Subcutaneous abdominal adipose tissue (tissue), 5 donors: ENCODE results near the gene LRIG1.
"Not testable (repeated sequence)": the region's sequence is repeated elsewhere in the genome, so short reads cannot be mapped to it uniquely, and the experiment has no call there.

Source experiments
- H3K27ac ChIP-seq: one replicate; pipeline ENCODE4 v1.7.0; 2013; ENCODE audit warnings: low read depth, mild to moderate bottlenecking, inconsistent platforms, low read length, moderate library complexity
- H3K27me3 ChIP-seq, 5 donors: one replicate each; pipeline ENCODE4 v1.7.0; 2013; ENCODE audit warnings: low read length in 5 of 5, inconsistent platforms in 1 of 5; ENCODE audit not compliant: control insufficient read depth in 5 of 5, insufficient read depth in 4 of 5
- H3K36me3 ChIP-seq, 5 donors: one replicate each; pipeline ENCODE4 v1.7.0; 2013; ENCODE audit warnings: low read length in 5 of 5; ENCODE audit not compliant: control insufficient read depth in 5 of 5, insufficient read depth in 5 of 5
- H3K4me1 ChIP-seq, 5 donors: one replicate each; pipeline ENCODE4 v1.7.0; 2013; ENCODE audit warnings: low read length in 5 of 5, mild to moderate bottlenecking in 3 of 5, moderate library complexity in 1 of 5; ENCODE audit not compliant: control insufficient read depth in 5 of 5, insufficient read depth in 5 of 5
- H3K4me3 ChIP-seq, 5 donors: one replicate each; pipeline ENCODE4 v1.7.0; 2013; ENCODE audit warnings: low read length in 5 of 5, low read depth in 1 of 5
- H3K9ac ChIP-seq, 5 donors: one replicate each; pipeline ENCODE4 v1.7.0; 2013; ENCODE audit warnings: low read length in 5 of 5, mild to moderate bottlenecking in 4 of 5, moderate library complexity in 3 of 5
- H3K9me3 ChIP-seq, 5 donors: one replicate each; pipeline ENCODE4 v1.7.0; 2013; ENCODE audit warnings: low read length in 5 of 5; ENCODE audit not compliant: control insufficient read depth in 5 of 5
- donor health status: healthy.
- donor health status: healthy.
- donor health status: healthy.
- donor health status: healthy.
- donor health status: healthy.

Gene LRIG1

DNA sequence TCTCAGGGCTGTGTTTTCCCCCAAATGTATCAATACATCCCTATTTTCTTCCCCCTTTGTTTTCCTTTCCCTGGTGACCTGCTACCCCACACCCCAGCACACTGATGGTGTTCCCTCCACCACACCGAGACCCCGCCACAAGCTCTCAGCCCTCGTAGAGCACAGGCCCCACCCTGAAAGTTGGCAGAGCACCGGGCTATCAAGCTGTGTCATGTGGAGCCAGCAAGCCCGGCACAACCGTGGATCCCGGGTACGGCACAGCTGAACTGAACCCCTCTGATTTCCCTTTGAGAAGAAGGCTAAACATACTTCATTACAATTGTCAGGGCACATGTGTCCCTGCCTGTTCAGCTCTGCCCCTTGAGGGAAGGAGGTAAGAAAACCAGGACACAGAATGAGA lies 69.9 kb downstream of the LRIG1 start:
- Histone ChIP-seq H3K27ac (peak overlapping the region; percentile 70), H3K36me3 (peaks cover 0 to 3% (median 0%) of the 10 kb centered on the region in 5 donors), H3K9ac (no peak overlapping the region), H3K27me3 (no peaks in the 10 kb centered on the region), H3K4me1 (peaks cover 14 to 49% (median 33%) of the 10 kb centered on the region in 5 donors), H3K9me3 (no peaks in the 10 kb centered on the region), H3K4me3 (no peak overlapping the region)

DNA sequence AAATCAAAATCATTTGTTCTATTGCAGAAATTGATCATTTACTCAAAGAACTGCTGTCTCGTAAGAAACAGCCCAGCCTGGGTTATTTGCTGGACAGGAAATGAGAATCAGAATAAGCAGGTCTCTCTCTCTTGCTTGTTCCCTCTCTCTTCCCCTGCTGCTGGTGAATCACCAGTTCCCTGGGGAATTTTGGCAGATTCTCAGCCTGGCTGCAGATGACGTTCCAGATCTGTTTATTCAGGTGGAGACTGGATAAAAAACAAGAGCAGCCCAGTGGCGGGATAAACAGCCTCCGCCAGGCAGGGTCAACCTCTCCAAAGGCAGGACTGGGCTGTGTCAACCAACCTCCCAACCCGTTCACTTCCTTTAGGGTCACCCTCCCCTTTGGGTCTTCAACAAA lies 72.1 kb downstream of the LRIG1 start:
- Histone ChIP-seq H3K4me1 (peaks cover 14 to 58% (median 41%) of the 10 kb centered on the region in 5 donors), H3K4me3 (no peak overlapping the region), H3K9ac (no peak overlapping the region), H3K27me3 (no peaks in the 10 kb centered on the region), H3K36me3 (peaks cover 0 to 3% (median 0%) of the 10 kb centered on the region in 5 donors), H3K27ac (peak overlapping the region; percentile 70), H3K9me3 (no peaks in the 10 kb centered on the region)

DNA sequence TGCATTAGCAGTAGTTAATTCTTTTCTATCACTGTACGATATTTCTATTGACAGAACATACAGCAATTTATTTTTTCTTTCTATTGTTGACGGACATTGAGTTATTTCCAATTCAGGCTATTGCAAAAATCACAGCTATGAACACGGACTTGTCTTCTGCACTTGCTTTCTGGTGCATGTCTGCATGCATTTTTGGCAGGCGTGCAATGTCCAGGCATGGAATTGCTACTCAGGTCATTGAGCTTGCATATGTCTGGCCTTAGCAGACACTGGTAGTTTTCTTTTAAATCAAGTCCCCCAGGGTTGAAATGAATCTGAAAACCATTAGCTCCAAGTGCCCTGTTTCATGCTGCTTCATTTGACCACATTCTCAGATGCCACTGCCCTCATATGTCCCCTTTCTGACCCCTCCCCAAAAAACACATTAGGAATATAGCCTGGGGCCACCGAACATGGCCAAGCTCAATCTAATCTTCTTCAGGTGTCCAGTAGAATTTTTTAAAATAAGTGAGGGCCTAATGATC lies 72.8 kb downstream of the LRIG1 start:
- H3K4me3 ChIP-seq, result no peak overlapping the region
- H3K27me3 ChIP-seq, result no peaks in the 10 kb centered on the region
- H3K4me1 ChIP-seq, result peaks cover 9 to 51% (median 34%) of the 10 kb centered on the region in 5 donors
- H3K27ac ChIP-seq, result peak overlapping the region; percentile 70
- H3K9me3 ChIP-seq, result no peaks in the 10 kb centered on the region
- peaks cover 0 to 3% (median 0%) of the 10 kb centered on the region in 5 donors for H3K36me3 ChIP-seq
- H3K9ac ChIP-seq, result no peak overlapping the region

DNA sequence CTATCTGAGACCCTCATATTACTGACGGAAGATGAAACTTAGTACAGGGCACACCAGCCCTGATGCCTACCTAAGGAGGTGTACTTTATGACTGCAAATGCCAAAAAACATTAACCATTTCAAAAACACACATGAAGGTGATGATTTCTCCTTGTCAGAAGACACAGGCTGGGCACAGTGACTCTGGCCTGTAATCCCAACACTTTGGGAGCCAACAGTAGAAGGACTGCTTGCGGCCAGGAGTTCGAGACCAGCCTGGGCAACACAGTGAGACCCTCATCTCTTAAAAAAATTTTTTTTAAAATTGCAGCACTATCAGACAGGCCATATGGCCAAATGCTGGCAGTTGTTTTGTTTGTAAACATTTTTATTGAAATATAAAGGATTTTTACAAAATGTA lies 73.5 kb downstream of the LRIG1 start:
- no peaks in the 10 kb centered on the region for H3K27me3 ChIP-seq
- no peaks in the 10 kb centered on the region for H3K9me3 ChIP-seq
- peak overlapping the region; percentile 70 for H3K27ac ChIP-seq
- H3K4me3 ChIP-seq, result no peak overlapping the region
- peaks cover 9 to 46% (median 31%) of the 10 kb centered on the region in 5 donors for H3K4me1 ChIP-seq
- no peak overlapping the region for H3K9ac ChIP-seq
- peaks cover 0 to 3% (median 0%) of the 10 kb centered on the region in 5 donors for H3K36me3 ChIP-seq

DNA sequence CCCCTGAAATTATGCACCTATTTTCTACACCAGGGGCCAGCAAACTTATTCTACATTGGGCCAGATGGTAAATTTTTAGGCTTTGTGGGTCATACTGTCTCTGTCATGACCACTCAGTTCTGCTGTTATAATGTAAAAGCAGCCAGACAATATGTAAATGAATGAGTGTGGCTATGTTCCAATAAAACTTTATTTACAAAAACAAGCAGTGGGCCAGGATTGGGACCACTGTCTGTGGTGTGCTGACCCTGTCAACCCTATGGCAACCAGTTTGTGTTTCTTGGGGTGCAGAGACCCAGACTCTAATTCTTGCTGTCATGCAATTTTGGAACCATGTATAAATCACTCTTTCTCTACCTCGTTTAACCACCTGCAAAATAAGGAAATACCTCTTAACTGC lies 74.7 kb downstream of the LRIG1 start:
- peaks cover 0 to 4% (median 0%) of the 10 kb centered on the region in 5 donors for H3K9me3 ChIP-seq
- peaks cover 3 to 38% (median 26%) of the 10 kb centered on the region in 5 donors for H3K4me1 ChIP-seq
- H3K36me3 ChIP-seq, result peaks cover 0 to 3% (median 0%) of the 10 kb centered on the region in 5 donors
- H3K27me3 ChIP-seq, result no peaks in the 10 kb centered on the region
- H3K4me3 ChIP-seq, result no peak overlapping the region
- peak overlapping the region; percentile 61 for H3K27ac ChIP-seq
- no peak overlapping the region for H3K9ac ChIP-seq

DNA sequence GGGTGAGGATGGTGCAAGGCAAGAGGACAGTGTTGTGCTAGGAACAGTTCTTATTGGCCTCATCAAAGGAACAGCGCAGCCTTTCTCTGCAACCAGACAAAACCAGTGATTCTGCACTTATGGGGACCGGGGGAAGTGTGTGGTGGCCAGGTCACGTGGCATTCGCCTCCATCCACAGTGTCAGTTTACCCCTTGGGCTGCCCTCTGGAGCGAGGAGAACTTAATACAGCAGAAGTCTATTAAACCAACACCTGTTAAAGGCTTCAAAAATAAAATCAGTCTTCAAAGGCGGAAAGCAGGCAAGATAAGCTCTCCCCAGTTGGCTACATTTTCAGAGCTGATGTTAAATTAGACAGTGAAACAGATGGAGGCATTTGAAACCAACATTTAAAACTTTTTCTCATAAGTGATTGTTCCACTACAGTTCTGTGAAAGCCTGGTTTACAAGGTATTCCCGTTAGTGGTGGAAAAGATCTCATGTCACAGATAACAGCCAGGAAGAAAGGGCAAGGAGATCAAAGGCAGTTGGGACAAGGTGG lies 75.2 kb downstream of the LRIG1 start:
- H3K4me1 ChIP-seq, result peaks cover 3 to 38% (median 25%) of the 10 kb centered on the region in 5 donors
- H3K9ac ChIP-seq, result no peak overlapping the region
- no peaks in the 10 kb centered on the region for H3K27me3 ChIP-seq
- H3K9me3 ChIP-seq, result peaks cover 0 to 4% (median 0%) of the 10 kb centered on the region in 5 donors
- no peaks in the 10 kb centered on the region for H3K36me3 ChIP-seq
- no peak overlapping the region for H3K4me3 ChIP-seq
- peak overlapping the region; percentile 61 for H3K27ac ChIP-seq

DNA sequence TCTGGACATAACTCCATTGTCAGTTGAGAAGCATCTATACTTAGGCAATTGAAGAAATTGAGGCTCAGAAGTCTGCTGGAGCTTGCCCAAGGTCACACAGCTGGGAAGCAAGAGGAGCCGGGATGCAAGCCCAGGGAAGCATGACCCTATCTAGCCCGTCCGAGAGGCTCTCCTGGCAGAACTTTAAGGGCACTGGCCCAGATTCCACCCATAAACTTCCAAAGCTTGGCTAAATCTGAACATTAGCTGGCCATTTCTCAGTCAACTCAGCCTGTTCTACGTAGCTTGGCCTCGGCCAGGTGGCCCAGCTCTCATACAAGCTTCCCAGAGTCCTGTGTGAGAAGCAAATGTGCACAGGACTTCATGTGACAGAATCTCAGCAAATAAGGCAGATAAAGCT lies 75.8 kb downstream of the LRIG1 start:
- H3K36me3 ChIP-seq, result peaks cover 0 to 4% (median 0%) of the 10 kb centered on the region in 5 donors
- peaks cover 0 to 4% (median 0%) of the 10 kb centered on the region in 5 donors for H3K9me3 ChIP-seq
- no peaks in the 10 kb centered on the region for H3K27me3 ChIP-seq
- H3K27ac ChIP-seq, result peak overlapping the region; percentile 61
- no peak overlapping the region for H3K9ac ChIP-seq
- H3K4me1 ChIP-seq, result peaks cover 3 to 38% (median 25%) of the 10 kb centered on the region in 5 donors
- no peak overlapping the region for H3K4me3 ChIP-seq

DNA sequence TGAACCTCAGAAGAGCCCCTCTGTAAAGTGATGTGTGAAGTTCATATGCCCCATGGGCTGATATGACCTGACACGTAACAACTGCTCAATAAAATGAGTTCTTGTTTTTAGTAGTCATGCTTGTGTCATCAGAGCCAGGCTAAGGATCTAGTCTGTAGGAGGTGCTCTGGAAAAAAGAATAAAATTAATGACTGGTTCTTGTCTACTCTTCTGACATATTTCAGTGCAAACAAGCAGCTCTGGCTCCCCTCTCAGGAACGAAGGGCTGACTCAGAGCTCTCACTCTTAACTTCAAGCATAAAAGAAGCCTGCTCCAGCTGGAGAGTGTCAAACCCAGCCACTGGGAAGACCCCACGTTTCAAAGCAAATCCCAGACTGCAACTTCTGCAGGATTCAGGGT lies 77.0 kb downstream of the LRIG1 start:
- Histone ChIP-seq H3K4me3 (no peak overlapping the region), H3K9me3 (peaks cover 0 to 4% (median 0%) of the 10 kb centered on the region in 5 donors), H3K9ac (no peak overlapping the region), H3K4me1 (peaks cover 0 to 39% (median 27%) of the 10 kb centered on the region in 5 donors), H3K27ac (peak overlapping the region; percentile 27), H3K27me3 (no peaks in the 10 kb centered on the region), H3K36me3 (peaks cover 0 to 4% (median 0%) of the 10 kb centered on the region in 5 donors)

DNA sequence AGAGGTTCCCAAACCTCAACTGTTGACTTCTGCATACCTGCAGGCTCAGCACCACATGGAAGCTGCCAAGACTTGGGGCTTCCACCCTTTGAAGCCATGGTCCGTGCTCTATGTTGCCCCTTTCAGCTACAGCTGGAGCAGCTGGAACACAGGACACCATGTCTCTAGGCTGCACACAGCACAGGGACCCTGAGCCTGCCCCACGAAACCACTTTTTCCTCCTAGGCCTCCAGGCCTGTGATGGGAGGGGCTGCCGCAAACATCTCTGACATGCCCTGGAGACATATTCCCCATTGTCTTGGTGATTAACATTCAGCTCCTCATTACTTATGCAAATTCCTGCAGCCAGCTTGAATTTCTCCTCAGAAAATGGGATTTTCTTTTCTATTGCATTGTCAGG lies 78.9 kb downstream of the LRIG1 start:
- H3K36me3 ChIP-seq, H3K27me3 ChIP-seq, H3K9me3 ChIP-seq, H3K27ac ChIP-seq, H3K9ac ChIP-seq, H3K4me3 ChIP-seq: not testable (repeated sequence)
- peaks cover 0 to 34% (median 18%) of the 10 kb centered on the region in 5 donors for H3K4me1 ChIP-seq

DNA sequence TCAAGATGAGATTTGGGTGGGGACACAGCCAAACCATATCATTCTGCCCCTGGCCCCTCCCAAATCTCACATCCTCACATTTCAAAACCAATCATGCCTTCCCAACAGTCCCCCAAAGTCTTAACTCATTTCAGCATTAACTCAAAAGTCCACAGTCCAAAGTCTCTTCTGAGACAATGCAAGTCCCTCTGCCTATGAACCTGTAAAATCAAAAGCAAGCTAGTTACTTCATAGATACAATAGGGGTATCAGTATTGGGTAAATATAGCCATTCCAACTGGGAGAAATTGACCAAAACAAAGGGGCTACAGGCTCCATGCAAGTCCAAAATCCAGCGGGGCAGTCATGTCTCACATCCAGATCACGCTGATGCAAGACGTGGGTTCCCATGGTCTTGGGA lies 79.7 kb downstream of the LRIG1 start:
- Histone ChIP-seq H3K4me1 (peaks cover 0 to 34% (median 18%) of the 10 kb centered on the region in 5 donors), H3K36me3 (peaks cover 0 to 12% (median 9%) of the 10 kb centered on the region in 5 donors)
- not testable (repeated sequence) for H3K27me3 ChIP-seq, H3K9me3 ChIP-seq, H3K27ac ChIP-seq, H3K9ac ChIP-seq, H3K4me3 ChIP-seq
